Fibroblast of lung (primary cell): Measurements from ENCODE around the gene RNPEPL1. TPM values are rescaled to one million over a fixed set of nuclear protein-coding genes. Genes with fewer than 3 reads are reported as not detected.
A peak's percentile ranks its signal among the peaks of the same experiment; 100 is the strongest.

Experiments used
- DNase-seq, 2 donors: peaks; one replicate each; pipeline versions ENCODE4 v3.0.0 to v3.0.0-alpha.2; 2010; ENCODE audit warnings: low read depth in 2 of 2
- H2AFZ ChIP-seq: 2 replicates; pipeline ENCODE4 v1.5.1; 2012; ENCODE audit warnings: low read length, control low read depth, inconsistent platforms
- H3K27ac ChIP-seq: 2 replicates; pipeline ENCODE4 v1.5.1; 2011; ENCODE audit warnings: low read length, control low read depth; ENCODE audit not compliant: insufficient read depth
- H3K27me3 ChIP-seq: 2 replicates; pipeline ENCODE4 v1.5.1; 2011; ENCODE audit warnings: mild to moderate bottlenecking, low read length; ENCODE audit not compliant: control insufficient read depth, insufficient read depth
- H3K36me3 ChIP-seq: 2 replicates; pipeline ENCODE4 v1.5.1; 2011; ENCODE audit warnings: low read length; ENCODE audit not compliant: control insufficient read depth, insufficient read depth
- H3K4me1 ChIP-seq: 2 replicates; pipeline ENCODE4 v1.5.1; 2011; ENCODE audit warnings: low read length; ENCODE audit not compliant: control insufficient read depth, insufficient read depth; ENCODE audit errors: extremely low read depth
- H3K4me2 ChIP-seq: 2 replicates; pipeline ENCODE4 v1.5.1; 2011; ENCODE audit warnings: low read length, control low read depth; ENCODE audit not compliant: insufficient read depth; ENCODE audit errors: extremely low read depth
- H3K4me3 ChIP-seq, 4 experiments: fragments of 200-600 bp in 1 of 4; sonication (generic) in 1 of 4; replicated peaks in 1 of 4; 2 replicates each; pipeline ENCODE4 v1.5.1; 2011 to 2016; ENCODE audit warnings: low read length in 4 of 4, low read depth in 3 of 4, mild to moderate bottlenecking in 3 of 4, control low read depth in 2 of 4, inconsistent platforms in 1 of 4, mixed read lengths in 1 of 4; ENCODE audit not compliant: insufficient read depth in 1 of 4; ENCODE audit errors: control extremely low read depth in 1 of 4
- H3K79me2 ChIP-seq: 2 replicates; pipeline ENCODE4 v1.5.1; 2012; ENCODE audit warnings: mild to moderate bottlenecking, low read length, inconsistent platforms; ENCODE audit not compliant: control insufficient read depth, insufficient read depth
- H3K9ac ChIP-seq: 2 replicates; pipeline ENCODE4 v1.5.1; 2011; ENCODE audit warnings: mild to moderate bottlenecking, low read length, control low read depth; ENCODE audit not compliant: insufficient read depth
- H3K9me3 ChIP-seq: 2 replicates; pipeline ENCODE4 v1.5.1; 2012; ENCODE audit warnings: low read depth, low read length; ENCODE audit not compliant: control insufficient read depth, insufficient read depth
- H4K20me1 ChIP-seq: 2 replicates; pipeline ENCODE4 v1.5.1; 2011; ENCODE audit warnings: low read length; ENCODE audit not compliant: control insufficient read depth, insufficient read depth; ENCODE audit errors: extremely low read depth
- CTCF ChIP-seq, 2 donors: IDR thresholded peaks in 1 of 2; conservative IDR thresholded peaks in 1 of 2; 1 replicate in 1 of 2; 2 replicates in 1 of 2; pipeline ENCODE4 v1.5.1; 2011 to 2012; ENCODE audit warnings: low read length in 2 of 2, control low read depth in 1 of 2, inconsistent platforms in 1 of 2, low read depth in 1 of 2, mild to moderate bottlenecking in 1 of 2
- EZH2 ChIP-seq: IDR thresholded peaks from 2 replicates; pipeline ENCODE4 v1.5.1; 2012; ENCODE audit warnings: low read length, control low read depth, mild to moderate bottlenecking; ENCODE audit errors: missing control alignments
- polyA plus RNA-seq, 2 donors: library from polyadenylated mRNA; depleted of rRNA in 1 of 2; stranded (reverse) in 1 of 2; unstranded in 1 of 2; fragments of >200 nt; gene quantifications; 2 replicates each; pipeline ENCODE4 v1.2.1, GENCODE V29; 2011 to 2012; ENCODE audit warnings: missing spikeins in 1 of 2
- total RNA-seq: library from RNA; depleted of rRNA; stranded (reverse); fragments of >200 nt; gene quantifications from 2 replicates; pipeline ENCODE4 v1.2.1, GENCODE V29; 2014

RNPEPL1 gene
- total and polyA plus RNA-seq, 2 donors (not counting 1 experiment from before 2014, with no cell fraction given) = 7.9 to 20.6 TPM

GRCh38 chr2:240566203-240567136 is 1.8 kb upstream of the RNPEPL1 start:
- Histone ChIP-seq H2AFZ (peak overlapping the region; percentile 62), H3K4me1 (peaks cover 24% of the 10 kb centered on the region), H3K4me2 (peak overlapping the region; percentile 94), H3K4me3 (peak overlapping the region in 3 of 4 experiments; percentile 23 to 75 (median 24)), H3K27ac (peak overlapping the region; percentile 27), H3K36me3 (no peaks in the 10 kb centered on the region), H3K79me2 (peaks cover 5% of the 10 kb centered on the region), H3K27me3 (no peaks in the 10 kb centered on the region), H4K20me1 (no peaks in the 10 kb centered on the region), H3K9me3 (no peaks in the 10 kb centered on the region), H3K9ac (peak overlapping the region; percentile 30)
- DNase-seq = peak; percentile 72 to 75
- TF ChIP-seq EZH2 (no peak), CTCF (conservative IDR thresholded peaks at IDR 0.05 in 1 of 2, IDR thresholded peaks at IDR 0.05 in 1 of 2; ENCODE audit: low read depth in 1 of 2, low read length in 2 of 2) (peak; percentile 50 to 51)

- Histone ChIP-seq H3K4me1 (peaks cover 23% of the 10 kb centered on the region), H2AFZ (peak overlapping the region; percentile 47), H3K9ac (peak overlapping the region; percentile 51)
Observed at GRCh38 chr2:240567137-240567871, 980 bp upstream of the RNPEPL1 start.

More at GRCh38 chr2:240567137-240567871, 980 bp upstream of the RNPEPL1 start:
- H3K36me3 ChIP-seq = no peaks in the 10 kb centered on the region
- H3K4me3 ChIP-seq = peak overlapping the region; percentile 68 to 75 (median 73)
- DNase-seq = no peak
- no peaks in the 10 kb centered on the region for H3K9me3 ChIP-seq
- H3K4me2 ChIP-seq = peak overlapping the region; percentile 94
- peaks cover 5% of the 10 kb centered on the region for H3K79me2 ChIP-seq
- TF ChIP-seq EZH2 (no peak), CTCF (conservative IDR thresholded peaks at IDR 0.05 in 1 of 2, IDR thresholded peaks at IDR 0.05 in 1 of 2; ENCODE audit: low read depth in 1 of 2, low read length in 2 of 2) (no peak)
- no peaks in the 10 kb centered on the region for H4K20me1 ChIP-seq
- H3K27ac ChIP-seq = peak overlapping the region; percentile 57
- H3K27me3 ChIP-seq = no peaks in the 10 kb centered on the region
